Activated T-cell treated with anti-CD3 and anti-CD28 coated beads for 1 hour (primary cell): ENCODE results near the gene MRPL28.
"Not testable (repeated sequence)": the region's sequence is repeated elsewhere in the genome, so short reads cannot be mapped to it uniquely, and the experiment has no call there.

Experiments
- DNase-seq: peaks from one replicate; pipeline ENCODE4 v3.0.0-alpha.2; 2020; ENCODE audit warnings: low read depth

MRPL28 gene

GRCh38 chr16:370443-370842 is at the start of gene MRPL28:
Gene MRPL28 (minus strand): TSS chr16:370538. CDS start chr16:370218, 320 bp downstream.
- peak; percentile 87 for DNase-seq

- not testable (repeated sequence) for DNase-seq
These were observed 44.8 kb upstream of the MRPL28 start for GRCh38 chr16:415170-415498.

- DNase-seq, result no peak
These were observed 44.2 kb upstream of the MRPL28 start for GRCh38 chr16:414395-415169.

GRCh38 chr16:411576-412265 is 41.4 kb upstream of the MRPL28 start:
- no peak for DNase-seq

- DNase-seq, result no peak
These were observed 40.3 kb upstream of the MRPL28 start for GRCh38 chr16:410516-411178.

GRCh38 chr16:407253-407652 is 36.9 kb upstream of the MRPL28 start:
- no peak for DNase-seq

- DNase-seq, result no peak
These were observed 35.5 kb upstream of the MRPL28 start for GRCh38 chr16:405548-406506.

- DNase-seq, result no peak
These were observed 34.7 kb upstream of the MRPL28 start for GRCh38 chr16:404971-405486.

GRCh38 chr16:401468-402348 is 31.4 kb upstream of the MRPL28 start, which contains the start of gene DECR2:
Gene DECR2 (plus strand): TSS chr16:401885. CDS start chr16:401964, 79 bp downstream.
- DNase-seq, result peak; percentile 100

- no peak for DNase-seq
These were observed 29.8 kb upstream of the MRPL28 start for GRCh38 chr16:400061-400591.

- DNase-seq, result no peak
These were observed 29.1 kb upstream of the MRPL28 start for GRCh38 chr16:399340-400019.

GRCh38 chr16:398561-399339 is 28.4 kb upstream of the MRPL28 start:
- no peak for DNase-seq

GRCh38 chr16:397736-398332 is 27.5 kb upstream of the MRPL28 start:
- no peak for DNase-seq

GRCh38 chr16:397135-397661 is 26.9 kb upstream of the MRPL28 start, which contains the start of gene NME4:
Gene NME4 (plus strand): TSS chr16:397199. CDS start chr16:397223, 24 bp downstream.
- DNase-seq, result no peak

- no peak for DNase-seq
These were observed 26.3 kb upstream of the MRPL28 start for GRCh38 chr16:396605-397004.

- DNase-seq, result no peak
These were observed 25.9 kb upstream of the MRPL28 start for GRCh38 chr16:396199-396598.

GRCh38 chr16:392450-393030 is 22.2 kb upstream of the MRPL28 start:
- DNase-seq, result no peak

- peak; percentile 60 for DNase-seq
These were observed 21.6 kb upstream of the MRPL28 start for GRCh38 chr16:391885-392335.
